ENCODE results near the gene MORN1. TPM values are rescaled to one million over a fixed set of nuclear protein-coding genes. Genes with fewer than 3 reads are reported as not detected.

MORN1 gene
- polyA plus RNA-seq, 1 of the 3 experiments (the other 2 are of a cell fraction): 16.3 TPM

GRCh38 chr1:2346691-2347408 lies 44.5 kb downstream of the MORN1 start:
- DNase-seq: no peak
- no peaks in the 10 kb centered on the region for H4K20me1 ChIP-seq (ENCODE audit: insufficient read depth)
- POLR2A ChIA-PET: no interaction called here
- no peak overlapping the region for H3K9ac ChIP-seq
- no peaks in the 10 kb centered on the region for H3K79me2 ChIP-seq (ENCODE audit: insufficient read depth)
- CTCF ChIA-PET: interaction anchor here (1.9 kb wide), 1 partner anchor 35 kb away, joined by 12 read pairs; no protein-coding TSS in a partner anchor
- H3K4me1 ChIP-seq (ENCODE audit: control insufficient read depth in 1 of 2, insufficient read depth in 2 of 2, low read depth in 1 of 2, low read length in 1 of 2): peaks cover 0 to 18% of the 10 kb centered on the region in 2 experiments; a peak in 1 of 4 replicates
- H3K4me2 ChIP-seq: no peak overlapping the region
- TF ChIP-seq YY1 (IDR thresholded peaks at IDR 0.05; ENCODE audit: low read depth) (no peak), NFIC (IDR thresholded peaks at IDR 0.05; ENCODE audit: borderline replicate concordance) (no peak), EP300 (IDR thresholded peaks at IDR 0.05; ENCODE audit: borderline replicate concordance in 1 of 2, low read depth in 1 of 2, low read length in 1 of 2) (no peak), RXRA (IDR thresholded peaks at IDR 0.05; ENCODE audit: borderline replicate concordance, low read depth) (no peak), RCOR1 (IDR thresholded peaks at IDR 0.05; ENCODE audit: low read length) (no peak), FOXM1 (IDR thresholded peaks at IDR 0.05; ENCODE audit: low read depth) (no peak), MXI1 (IDR thresholded peaks at IDR 0.05; ENCODE audit: low read depth, low read length) (no peak), USF2 (IDR thresholded peaks at IDR 0.05; ENCODE audit: borderline replicate concordance, low read depth, low read length) (no peak), MAX (IDR thresholded peaks at IDR 0.05; ENCODE audit: low read depth) (no peak), POLR2AphosphoS5 (IDR thresholded peaks at IDR 0.05; ENCODE audit: low read depth, low read length) (no peak), TAF1 (IDR thresholded peaks at IDR 0.05; ENCODE audit: borderline replicate concordance, low read depth, low read length) (no peak)
- TF ChIP-seq, protein P1, sequence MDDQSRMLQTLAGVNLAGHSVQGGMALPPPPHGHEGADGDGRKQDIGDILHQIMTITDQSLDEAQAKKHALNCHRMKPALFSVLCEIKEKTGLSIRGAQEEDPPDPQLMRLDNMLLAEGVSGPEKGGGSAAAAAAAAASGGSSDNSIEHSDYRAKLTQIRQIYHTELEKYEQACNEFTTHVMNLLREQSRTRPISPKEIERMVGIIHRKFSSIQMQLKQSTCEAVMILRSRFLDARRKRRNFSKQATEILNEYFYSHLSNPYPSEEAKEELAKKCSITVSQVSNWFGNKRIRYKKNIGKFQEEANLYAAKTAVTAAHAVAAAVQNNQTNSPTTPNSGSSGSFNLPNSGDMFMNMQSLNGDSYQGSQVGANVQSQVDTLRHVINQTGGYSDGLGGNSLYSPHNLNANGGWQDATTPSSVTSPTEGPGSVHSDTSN (IDR thresholded peaks at IDR 0.05): no peak
- no peaks in the 10 kb centered on the region for H3K9me2 ChIP-seq
- H3K27me3 ChIP-seq (ENCODE audit: insufficient read depth): no peaks in the 10 kb centered on the region
- WGBS (ENCODE audit: low lambda C conversion rate): 76% methylated on average over 8 of the region's 17 CpGs
- H3K36me3 ChIP-seq (replicated peaks in 1 of 2; ENCODE audit: control insufficient read depth in 1 of 2, insufficient read depth in 2 of 2, low read length in 1 of 2): no peaks in the 10 kb centered on the region
- no peaks in the 10 kb centered on the region for H3F3A ChIP-seq (replicated peaks; ENCODE audit: insufficient read depth)
- no peak overlapping the region for H3K27ac ChIP-seq (ENCODE audit: low read depth in 2 of 2, low read length in 1 of 2)
- H3K9me3 ChIP-seq: no peaks in the 10 kb centered on the region
- no peak overlapping the region for H2AFZ ChIP-seq (ENCODE audit: low read depth)
- H3K4me3 ChIP-seq (ENCODE audit: low read depth in 2 of 2, low read length in 1 of 2): no peak overlapping the region

- Histone ChIP-seq H3K9me2 (no peaks in the 10 kb centered on the region), H3K27ac (ENCODE audit: low read depth in 2 of 2, low read length in 1 of 2) (no peak overlapping the region; a peak in 1 of 4 replicates), H3K4me3 (ENCODE audit: low read depth in 2 of 2, low read length in 1 of 2) (no peak overlapping the region), H3F3A (replicated peaks; ENCODE audit: insufficient read depth) (no peaks in the 10 kb centered on the region), H3K4me2 (no peak overlapping the region), H4K20me1 (ENCODE audit: insufficient read depth) (no peaks in the 10 kb centered on the region), H3K36me3 (replicated peaks in 1 of 2; ENCODE audit: control insufficient read depth in 1 of 2, insufficient read depth in 2 of 2, low read length in 1 of 2) (no peaks in the 10 kb centered on the region), H3K9ac (no peak overlapping the region), H2AFZ (ENCODE audit: low read depth) (no peak overlapping the region), H3K9me3 (no peaks in the 10 kb centered on the region), H3K27me3 (ENCODE audit: insufficient read depth) (no peaks in the 10 kb centered on the region), H3K79me2 (ENCODE audit: insufficient read depth) (no peaks in the 10 kb centered on the region), H3K4me1 (ENCODE audit: control insufficient read depth in 1 of 2, insufficient read depth in 2 of 2, low read depth in 1 of 2, low read length in 1 of 2) (peaks cover 0 to 20% of the 10 kb centered on the region in 2 experiments; a peak in 1 of 4 replicates)
- WGBS (ENCODE audit: low lambda C conversion rate): 76% methylated on average over 5 of the region's 24 CpGs
- ChIA-PET CTCF (interaction anchor here (1.9 kb wide), 1 partner anchor 36 kb away, joined by 12 read pairs; no protein-coding TSS in a partner anchor), POLR2A (no interaction called here)
- no peak for DNase-seq
- TF ChIP-seq ELF1 (IDR thresholded peaks at IDR 0.05): no peak
- no peak for TF ChIP-seq SMC3 (IDR thresholded peaks at IDR 0.05; ENCODE audit: low read depth, low read length)
- TF ChIP-seq TEAD4 (IDR thresholded peaks at IDR 0.05; ENCODE audit: borderline replicate concordance, insufficient read depth): no peak
- TF ChIP-seq, protein P2, sequence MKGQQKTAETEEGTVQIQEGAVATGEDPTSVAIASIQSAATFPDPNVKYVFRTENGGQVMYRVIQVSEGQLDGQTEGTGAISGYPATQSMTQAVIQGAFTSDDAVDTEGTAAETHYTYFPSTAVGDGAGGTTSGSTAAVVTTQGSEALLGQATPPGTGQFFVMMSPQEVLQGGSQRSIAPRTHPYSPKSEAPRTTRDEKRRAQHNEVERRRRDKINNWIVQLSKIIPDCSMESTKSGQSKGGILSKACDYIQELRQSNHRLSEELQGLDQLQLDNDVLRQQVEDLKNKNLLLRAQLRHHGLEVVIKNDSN (IDR thresholded peaks at IDR 0.05; ENCODE audit: borderline replicate concordance, low read depth): no peak
- TF ChIP-seq IRF3 (IDR thresholded peaks at IDR 0.05; ENCODE audit: low read depth, low read length): no peak
- TF ChIP-seq ZBTB33 (IDR thresholded peaks at IDR 0.05; ENCODE audit: borderline replicate concordance, low read depth): no peak
- no peak for TF ChIP-seq FOXM1 (IDR thresholded peaks at IDR 0.05; ENCODE audit: low read depth)
- no peak for TF ChIP-seq NFIC (IDR thresholded peaks at IDR 0.05; ENCODE audit: borderline replicate concordance)
- no peak for TF ChIP-seq CHD2 (IDR thresholded peaks at IDR 0.05; ENCODE audit: low read length, partially characterized antibody)
- TF ChIP-seq POLR2AphosphoS5 (IDR thresholded peaks at IDR 0.05; ENCODE audit: low read depth, low read length): no peak
Observed at GRCh38 chr1:2345297-2346075, 45.9 kb downstream of the MORN1 start.

Data from SK-N-SH (cell line).